Hematopoietic multipotent progenitor cell treated with erythropoietin and hydrocortisone succinate and interleukin-3 and kit ligand, for 6 days (in vitro differentiated cells): ENCODE data around the gene TWF1.
"Not testable (repeated sequence)": the region's sequence is repeated elsewhere in the genome, so short reads cannot be mapped to it uniquely, and the experiment has no call there.

ENCODE experiments used
- DNase-seq: peaks from one replicate; pipeline ENCODE4 v3.0.0-alpha.2; 2015

The TWF1 gene

DNA sequence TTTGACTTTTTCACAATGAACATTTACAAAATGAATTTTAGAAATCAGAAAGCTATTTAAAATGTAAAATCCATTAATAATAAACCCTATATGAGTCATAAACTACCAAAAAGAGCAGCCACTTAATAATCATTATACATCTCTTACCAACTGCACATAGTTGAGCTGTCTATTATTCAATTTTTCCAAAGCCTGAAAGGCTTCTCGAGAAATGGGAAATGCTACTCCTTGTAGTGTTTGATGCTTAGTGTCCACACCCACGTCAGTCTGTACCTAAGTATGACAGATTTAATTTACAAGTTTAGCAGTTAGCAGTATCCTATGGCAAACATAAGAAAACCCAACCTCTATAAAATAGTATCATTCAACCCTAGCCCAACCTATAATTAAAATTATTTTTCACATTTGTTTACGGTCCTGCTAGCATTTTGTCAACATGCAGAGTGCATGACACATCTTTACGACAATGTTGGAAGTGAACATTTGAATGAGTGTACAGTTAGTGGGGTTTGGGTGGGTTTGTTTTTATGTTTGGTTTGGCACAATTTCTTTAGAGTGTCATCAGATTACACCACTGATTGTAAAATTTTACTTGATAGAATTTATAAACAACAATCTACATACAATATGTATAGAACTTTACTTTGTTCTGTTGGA lies 8.4 kb downstream of the TWF1 start:
- DNase-seq: no peak

DNA sequence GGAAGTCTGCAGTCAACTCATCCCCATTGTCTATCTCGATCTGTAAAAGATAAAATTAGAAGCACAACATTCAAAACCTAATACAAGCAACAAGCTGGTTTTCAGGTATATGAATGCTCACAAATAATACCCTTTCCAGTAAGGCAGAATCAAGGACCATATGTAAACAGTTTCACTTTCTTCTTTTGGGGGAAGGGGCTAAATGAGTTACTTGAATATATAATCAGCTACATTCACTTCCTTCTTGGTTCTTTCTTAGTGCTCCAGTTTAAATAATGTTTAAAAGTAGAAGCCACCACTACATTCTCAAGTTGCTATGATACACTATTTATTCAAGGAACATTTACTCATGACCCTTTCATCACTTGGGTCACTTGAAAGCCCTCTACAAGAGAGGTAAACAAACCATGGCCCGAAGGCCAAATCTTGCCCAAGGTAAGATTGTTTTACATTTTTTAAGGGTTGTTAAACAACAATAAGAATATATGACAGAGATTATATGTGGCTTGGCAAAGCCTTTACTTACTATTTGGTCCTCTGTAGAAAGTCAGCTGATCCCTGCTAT lies 10.3 kb downstream of the TWF1 start:
- no peak for DNase-seq

DNA sequence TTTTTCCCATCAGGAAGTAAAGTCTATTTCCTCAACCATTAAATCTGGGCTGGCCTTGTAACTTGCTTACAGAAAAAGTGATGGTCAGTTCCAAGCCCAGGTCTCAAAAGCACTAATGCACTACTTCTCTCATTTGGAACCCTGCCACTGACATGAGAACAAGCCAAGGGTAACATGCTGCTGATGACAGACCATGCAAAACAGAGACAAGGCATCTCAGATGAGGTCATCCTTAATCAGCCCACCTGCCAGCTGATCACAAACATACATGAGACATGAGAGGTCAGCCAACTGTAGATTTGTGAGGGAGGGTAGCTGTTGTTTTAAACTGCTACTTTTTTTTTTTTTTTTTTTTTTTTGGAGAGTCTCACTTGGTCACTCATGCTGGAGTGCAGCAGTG lies 16.2 kb downstream of the TWF1 start:
- DNase-seq: no peak

DNA sequence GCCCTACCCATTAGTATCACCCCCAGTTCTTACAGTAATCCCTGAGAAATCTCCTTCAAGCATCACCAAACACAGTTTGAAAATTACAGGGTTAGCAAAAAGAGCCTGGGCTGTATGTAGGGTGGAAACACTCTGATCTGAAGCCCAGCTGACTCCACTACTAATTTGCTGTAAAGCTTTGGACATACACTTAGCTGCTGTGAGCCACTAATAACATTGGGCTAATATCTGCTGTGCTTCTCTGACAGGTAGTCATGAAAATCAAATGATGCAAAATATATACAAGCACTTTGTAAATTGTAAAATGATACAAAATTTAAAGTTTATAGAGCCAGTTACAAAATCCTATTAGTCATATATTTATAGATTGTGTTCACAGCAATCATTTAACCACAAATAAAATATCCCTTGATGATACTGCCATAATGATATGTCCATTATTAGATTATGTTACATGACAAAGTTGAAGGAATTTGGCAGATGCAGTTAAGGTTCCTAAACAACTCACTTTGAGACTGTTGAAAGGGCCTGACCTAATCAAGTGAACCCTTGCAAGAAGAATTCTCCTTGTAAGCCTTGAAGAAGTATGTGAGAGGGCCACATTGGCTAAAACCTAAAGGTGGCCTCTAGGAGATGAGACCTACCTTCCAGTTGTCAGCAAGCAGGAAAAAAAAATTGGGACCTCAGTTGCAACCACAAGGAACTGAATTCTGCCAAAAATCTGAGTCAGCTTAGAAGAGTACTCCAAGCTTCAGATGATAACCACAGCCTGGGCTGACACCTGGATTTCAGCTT lies 19.0 kb downstream of the TWF1 start:
- no peak for DNase-seq

DNA sequence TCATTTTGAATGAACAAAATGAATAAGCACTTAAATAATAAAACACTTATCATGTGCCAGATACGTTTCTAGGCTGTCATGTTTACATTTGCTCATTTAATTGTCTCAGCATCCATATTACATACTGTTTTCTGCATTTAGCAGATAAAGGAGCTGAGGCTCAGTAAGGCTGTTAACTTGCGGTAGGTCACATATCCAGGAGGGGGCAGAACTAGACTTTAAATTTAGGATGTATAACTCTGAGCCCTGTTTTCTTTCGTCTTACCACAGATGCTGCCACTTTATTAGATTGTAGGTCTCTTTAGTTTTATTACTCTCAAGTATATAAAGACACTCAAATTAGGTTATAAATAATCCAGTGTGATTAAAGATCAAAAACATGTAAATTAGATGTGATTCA lies 29.6 kb downstream of the TWF1 start:
- peak; percentile 74 for DNase-seq

DNA sequence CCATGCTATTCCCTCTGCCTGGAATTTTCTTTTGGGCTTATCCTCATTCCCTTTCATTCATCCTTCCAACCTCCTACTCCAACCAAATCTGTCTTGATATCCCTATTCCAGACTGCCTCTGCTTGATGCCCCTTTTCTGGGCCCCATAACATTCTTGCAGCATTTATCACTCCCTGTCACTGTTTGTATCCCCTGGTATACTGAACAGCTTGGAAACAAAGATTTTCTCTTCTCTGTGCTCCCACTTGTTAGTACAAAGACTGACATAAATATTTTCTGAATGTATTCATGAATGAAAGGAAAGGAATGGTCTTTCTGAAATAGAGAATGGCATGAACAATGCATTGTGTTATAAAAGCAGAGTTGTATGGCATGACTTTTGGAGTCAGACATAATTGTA lies 39.8 kb downstream of the TWF1 start:
- DNase-seq: no peak

DNA sequence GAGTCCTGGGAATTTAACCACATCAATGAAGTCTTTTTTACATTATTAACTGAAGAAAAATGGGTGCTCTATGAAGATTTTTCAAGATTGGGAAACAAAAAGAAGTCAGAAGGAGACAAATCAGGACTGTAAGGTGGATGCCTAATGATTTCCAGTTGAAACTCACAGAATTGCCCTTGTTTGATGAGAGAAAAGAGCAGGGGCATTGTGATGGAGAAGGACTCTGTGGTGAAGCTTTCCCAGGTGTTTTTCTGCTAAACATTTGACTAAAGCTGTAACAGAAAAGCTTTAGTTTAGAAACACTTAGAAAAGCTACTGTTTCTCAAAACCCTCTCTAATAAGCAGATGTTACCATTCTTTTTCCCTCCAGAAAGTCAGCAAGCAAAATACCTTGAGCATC lies 41.6 kb downstream of the TWF1 start:
- DNase-seq: no peak

DNA sequence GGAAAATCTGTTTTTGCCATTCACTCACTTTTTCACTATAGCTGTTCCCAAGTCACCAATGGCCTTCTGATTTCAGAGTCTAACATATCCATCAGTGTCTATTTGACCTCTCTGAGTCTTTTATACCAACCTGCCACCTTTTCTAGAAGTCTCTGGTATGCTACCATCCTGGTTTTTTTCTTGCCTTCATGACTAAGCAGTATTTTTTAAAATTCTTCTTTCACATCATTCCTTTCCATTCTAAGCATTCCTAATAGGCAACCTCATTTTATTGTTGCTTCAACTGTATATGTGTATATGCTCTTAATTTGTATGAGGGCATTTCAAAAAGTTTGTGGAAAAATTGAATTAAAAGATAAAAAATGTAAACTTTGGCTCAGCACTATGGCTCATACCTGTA lies 42.3 kb downstream of the TWF1 start:
- no peak for DNase-seq

DNA sequence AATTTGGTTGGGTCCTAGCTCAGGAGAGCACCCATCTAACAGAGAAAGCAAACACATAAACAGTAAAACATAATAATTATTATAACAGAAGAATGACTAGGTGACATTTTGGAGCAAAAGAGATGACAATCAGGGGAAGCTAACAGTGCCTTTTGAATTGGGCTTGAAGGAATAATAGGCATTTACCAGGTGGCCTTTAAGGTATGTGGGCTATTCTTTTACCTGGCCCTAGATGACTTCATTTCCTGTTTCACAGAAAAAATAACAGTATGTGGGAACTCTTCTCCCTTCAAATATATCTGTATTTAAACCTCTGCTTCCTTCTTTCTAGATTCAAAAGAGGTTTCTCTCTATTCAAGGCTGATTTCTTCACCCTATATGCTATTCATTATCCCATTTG lies 43.5 kb downstream of the TWF1 start:
- DNase-seq: no peak

DNA sequence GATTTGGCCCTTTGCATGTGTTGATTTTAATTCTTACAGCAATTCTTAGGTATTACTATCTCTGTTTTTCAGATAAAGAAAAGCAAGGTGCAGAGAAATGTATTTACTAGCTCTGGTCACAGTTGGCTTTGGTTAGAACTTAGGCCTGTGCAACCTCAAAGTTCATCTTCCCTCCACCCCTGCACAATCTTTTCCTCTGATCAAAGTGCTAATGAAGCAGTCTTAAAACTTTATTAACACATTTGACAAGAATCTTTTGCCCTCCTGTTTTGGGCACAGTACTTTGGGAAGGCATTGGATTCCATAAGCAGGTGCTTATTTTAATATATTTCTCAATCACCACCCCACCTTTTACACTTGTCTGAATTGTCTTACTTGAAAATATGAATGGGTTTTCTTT lies 44.6 kb downstream of the TWF1 start:
- DNase-seq: peak; percentile 55

DNA sequence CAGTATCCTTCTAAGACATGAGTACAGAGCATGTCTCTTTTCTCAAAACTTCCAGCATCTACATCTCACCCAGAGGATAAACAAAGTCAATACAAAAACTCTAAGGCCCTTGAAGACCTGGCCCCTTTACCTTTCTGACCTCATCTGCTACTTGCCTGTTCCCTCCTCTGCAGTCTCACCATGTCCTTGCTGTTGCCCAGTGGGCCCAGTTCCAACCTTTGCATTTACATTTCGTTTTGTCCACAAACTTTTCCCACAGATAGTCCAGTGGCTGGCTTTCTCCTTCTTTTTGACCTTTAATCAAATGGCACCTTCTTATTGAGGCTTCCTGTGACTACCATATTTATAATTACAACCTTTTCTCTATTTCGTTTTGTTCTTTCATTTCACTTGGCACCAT lies 45.7 kb downstream of the TWF1 start:
- DNase-seq: no peak

DNA sequence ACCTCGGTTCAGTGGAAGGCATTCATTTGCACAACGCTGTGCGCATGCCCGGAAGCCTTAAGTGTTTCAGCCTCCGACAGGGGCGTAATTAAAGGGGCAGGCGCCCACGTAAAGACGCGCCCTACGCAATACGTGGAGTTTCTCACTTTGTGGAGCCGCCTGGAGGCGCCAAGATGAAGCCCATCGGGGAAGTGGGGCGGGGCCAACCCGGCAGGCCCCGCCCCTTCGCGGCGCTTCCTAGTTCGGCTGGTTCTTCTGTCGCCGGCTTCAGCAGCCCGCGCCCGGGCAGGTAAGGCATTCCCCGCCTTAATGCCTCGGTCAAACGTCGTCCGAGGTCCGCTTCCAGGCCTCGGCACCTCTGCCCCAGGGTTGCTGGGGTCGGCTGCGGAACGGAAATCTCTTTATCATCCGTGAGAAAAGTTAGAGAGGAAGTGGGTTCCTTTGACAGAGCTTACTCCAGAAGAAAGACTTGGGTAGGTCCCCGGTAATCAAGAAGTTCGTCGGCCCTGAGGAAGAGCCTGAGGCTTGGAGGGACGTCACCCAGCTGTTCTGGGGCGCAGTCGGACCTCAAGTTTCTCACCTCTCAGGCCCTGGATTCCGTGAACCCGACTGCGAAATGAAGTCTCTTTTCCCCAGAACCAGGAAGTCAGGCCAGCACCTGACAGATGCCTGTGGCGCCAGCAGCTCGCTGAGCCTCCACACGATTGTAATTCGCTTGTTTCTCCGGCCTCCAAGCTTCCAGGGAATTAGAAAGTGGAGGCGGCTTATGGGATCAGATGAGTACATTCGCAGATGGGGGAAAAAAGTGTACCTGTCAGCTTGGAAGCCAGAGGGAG lies 47.2 kb downstream of the TWF1 start, which contains the start of the genes IRAK4 and PUS7L:
Gene IRAK4 (plus strand): TSS at position 224 of the 836 bp plus-strand sequence. CDS start 9,161 bp downstream, outside the sequence.
Gene PUS7L (minus strand): TSS at position 63 of the 836 bp plus-strand sequence. CDS start 3,545 bp downstream, outside the sequence.
- peak; percentile 99 for DNase-seq

DNA sequence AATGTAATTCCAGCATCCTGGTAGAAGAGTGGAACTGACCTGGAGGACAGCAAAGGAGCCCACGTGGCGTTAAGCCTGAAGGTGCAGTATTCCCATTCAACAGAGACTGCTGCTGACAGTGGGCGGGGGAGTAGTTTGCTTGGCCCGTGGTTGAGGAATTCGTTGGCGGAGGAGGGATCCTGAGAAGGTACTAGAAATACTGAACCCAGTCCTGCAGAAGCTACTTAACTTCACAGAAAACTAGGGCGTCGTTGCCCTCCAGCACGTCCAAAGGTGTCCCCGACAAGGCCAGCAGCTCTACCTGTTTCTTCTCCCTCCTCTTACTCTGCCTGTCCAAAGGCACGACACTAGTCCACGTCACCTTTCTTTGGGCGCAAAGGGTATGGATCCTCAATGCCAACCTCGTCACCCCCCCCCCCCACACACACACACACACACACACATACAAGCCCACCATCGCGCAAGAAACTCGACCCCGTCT lies 47.8 kb downstream of the TWF1 start:
- DNase-seq: peak; percentile 52

DNA sequence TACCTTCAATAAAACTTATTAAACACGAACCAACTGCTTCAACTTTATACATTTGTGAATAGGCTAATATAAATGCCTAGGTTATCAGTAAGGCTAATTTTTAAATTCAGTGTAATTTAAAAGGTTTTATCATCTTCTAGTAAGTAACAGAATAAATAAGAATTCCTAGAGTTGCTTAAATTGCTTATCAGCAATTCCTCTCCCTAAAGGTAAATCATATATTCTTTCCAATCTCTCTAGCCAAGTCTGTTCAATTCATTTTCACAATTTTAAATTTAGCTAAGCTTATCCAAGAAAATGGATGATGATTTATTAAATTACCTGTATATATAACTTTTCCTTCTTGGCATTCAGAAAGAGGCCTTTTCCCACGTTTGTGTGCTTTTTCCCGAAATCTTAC lies 52.1 kb downstream of the TWF1 start:
- DNase-seq: no peak

DNA sequence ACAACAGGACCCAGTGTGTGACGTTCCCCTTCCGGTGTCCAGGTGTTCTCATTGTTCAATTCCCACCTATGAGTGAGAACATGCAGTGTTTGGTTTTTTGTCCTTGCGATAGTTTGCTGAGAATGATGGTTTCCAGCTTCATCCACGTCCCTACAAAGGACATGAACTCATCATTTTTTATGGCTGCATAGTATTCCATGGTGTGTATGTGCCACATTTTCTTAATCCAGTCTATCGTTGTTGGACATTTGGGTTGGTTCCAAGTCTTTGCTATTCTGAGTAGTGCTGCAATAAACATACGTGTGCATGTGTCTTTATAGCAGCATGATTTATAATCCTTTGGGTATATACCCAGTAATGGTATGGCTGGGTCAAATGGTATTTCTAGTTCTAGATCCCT lies 54.8 kb downstream of the TWF1 start:
- DNase-seq: not testable (repeated sequence)

DNA sequence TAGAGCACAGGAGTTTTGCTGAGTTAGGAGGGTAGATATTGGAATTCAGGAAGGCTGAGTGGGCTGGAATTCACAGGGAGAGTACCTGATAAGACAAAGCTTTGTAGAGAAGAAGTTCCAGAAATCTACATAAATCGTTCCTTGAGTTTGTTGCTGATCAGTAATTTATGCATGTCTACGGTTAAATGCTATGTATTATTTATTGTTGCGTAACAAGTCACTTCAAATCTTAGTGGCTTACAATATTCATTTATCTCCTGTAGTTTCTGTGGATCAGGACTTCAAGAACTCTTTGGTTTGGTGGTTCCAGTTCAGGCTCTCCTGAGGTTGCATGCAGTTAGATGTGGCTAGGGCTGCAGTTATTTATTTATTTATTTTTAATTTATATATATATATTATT lies 55.3 kb downstream of the TWF1 start:
- no peak for DNase-seq

DNA sequence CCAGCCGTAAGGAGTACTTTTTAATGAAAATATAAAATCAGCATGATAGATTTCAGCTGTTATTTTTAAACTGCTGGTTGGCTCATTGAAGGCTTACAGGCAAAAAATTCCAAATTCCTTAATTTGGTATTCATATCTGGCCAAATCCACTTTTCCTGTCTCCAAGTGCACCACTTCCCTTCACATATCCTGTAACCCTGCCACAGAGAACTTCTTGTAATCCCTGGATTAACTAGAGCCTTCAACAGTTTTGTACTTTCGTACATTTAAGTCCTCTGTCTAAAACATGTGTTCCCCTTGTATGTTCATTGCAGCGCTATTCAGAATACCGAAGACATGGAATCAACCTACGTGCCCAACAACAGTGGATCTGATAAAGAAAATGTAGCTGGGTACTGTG lies 57.1 kb downstream of the TWF1 start:
- DNase-seq: no peak

DNA sequence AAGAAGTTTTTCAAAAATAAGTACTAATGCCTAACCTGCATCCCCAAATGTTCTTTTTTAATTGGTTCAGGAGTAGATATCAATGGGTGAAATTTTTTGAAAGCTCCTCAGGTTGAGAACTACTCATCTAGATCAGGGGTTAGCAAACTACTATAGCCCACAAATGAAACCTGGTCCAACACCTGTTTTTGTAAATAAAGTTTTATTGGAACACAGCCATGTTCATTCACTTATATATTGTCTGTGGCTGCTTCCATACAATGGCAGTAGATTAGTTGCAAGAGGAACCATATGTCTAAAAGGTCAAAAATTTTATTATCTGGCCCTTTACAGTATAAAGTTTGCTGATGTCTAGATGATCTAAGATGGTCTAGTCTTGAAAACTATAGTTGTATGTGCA lies 61.3 kb downstream of the TWF1 start:
- DNase-seq: no peak
